Measurements from ENCODE around the gene KSR1. TPM values are rescaled to one million over a fixed set of nuclear protein-coding genes. Genes with fewer than 3 reads are reported as not detected.

Gene KSR1
- total and polyA plus RNA-seq, 2 experiments from 2014 or later: 7.8 to 53.2 TPM

GRCh38 chr17:27674335-27674734 is 218.1 kb downstream of the KSR1 start:
- H3K27me3 Mint-ChIP-seq (ENCODE audit: insufficient read depth, low read depth, poor library complexity): peaks cover 12% of the 10 kb centered on the region

More at GRCh38 chr17:27674335-27674734, 218.1 kb downstream of the KSR1 start:
- ATAC-seq: no peak
- Mint-ChIP-seq H3K4me3 (no peak overlapping the region), H3K36me3 (ENCODE audit: low read depth) (no peaks in the 10 kb centered on the region; the same call in 2 of the 3 replicates), H3K4me1 (no peaks in the 10 kb centered on the region; the same call in 2 of the 3 replicates), H3K27ac (no peak overlapping the region), H3K9me3 (peaks cover 2% of the 10 kb centered on the region; the same call in 1 of the 3 replicates)
- no peak overlapping the region for H3K27ac ChIP-seq (ENCODE audit: low read depth)
- H3K27me3 ChIP-seq (ENCODE audit: insufficient read depth): no peaks in the 10 kb centered on the region
- H3K4me2 ChIP-seq: no peak overlapping the region
- H3K4me1 ChIP-seq (ENCODE audit: insufficient read depth): no peaks in the 10 kb centered on the region
- no peaks in the 10 kb centered on the region for H3K9me2 ChIP-seq (ENCODE audit: insufficient read depth)
- H4K20me1 ChIP-seq (replicated peaks; ENCODE audit: insufficient read depth): no peaks in the 10 kb centered on the region
- TF ChIP-seq ETS1 (IDR thresholded peaks at IDR 0.05): no peak
- TF ChIP-seq REST (IDR thresholded peaks at IDR 0.05; ENCODE audit: unreplicated experiment): no peak
- H3K4me3 ChIP-seq: no peak overlapping the region
- H3F3A ChIP-seq (replicated peaks; ENCODE audit: low read depth): no peaks in the 10 kb centered on the region
- no peaks in the 10 kb centered on the region for H3K79me2 ChIP-seq (replicated peaks; ENCODE audit: insufficient read depth)
- no peaks in the 10 kb centered on the region for H3K36me3 ChIP-seq (ENCODE audit: insufficient read depth)
- DNase-seq (ENCODE audit: low spot score): no peak
- H2AFZ ChIP-seq: no peak overlapping the region

Small RNA genes lying within 50 kb of the gene (small RNA-seq; reads per million reads assigned to genes)
- gene AC015688.5 (ENCODE audit: low replicate concordance): not detected

Other genes starting within 250 kb of the KSR1 start
- 99.7 and 108 TPM in 2 replicates for gene WSB1, start 162.3 kb upstream of the KSR1 start, total RNA-seq (2014; rRNA removed; shearing (Covaris generic))
- 86.3 and 101 TPM in 2 replicates for gene WSB1, start 162.3 kb upstream of the KSR1 start, polyA plus RNA-seq (2016; fragmentation: Nextera tagmentation; extraction: Ambion mirVana)
- 0.73 and 1.6 TPM in 2 replicates for gene LGALS9, start 174.7 kb downstream of the KSR1 start, total RNA-seq (2014; rRNA removed; shearing (Covaris generic))
- gene LGALS9, start 174.7 kb downstream of the KSR1 start, polyA plus RNA-seq (2016; fragmentation: Nextera tagmentation; extraction: Ambion mirVana): 0.48 and 1.8 TPM in 2 replicates